SK-MEL-5 (cell line): ENCODE measurements around the gene PPP1R11. TPM values are rescaled to one million over a fixed set of nuclear protein-coding genes. Genes with fewer than 3 reads are reported as not detected.
A peak's percentile ranks its signal among the peaks of the same experiment; 100 is the strongest.

Source experiments
- DNase-seq: peaks from one replicate; pipeline ENCODE4 v3.0.0-alpha.2; 2016; ENCODE audit warnings: low read depth, low spot score
- in situ Hi-C: cut with HindIII; loops from 2 replicates; pipeline ENCODE4 v1.10.0; 2016; ENCODE audit warnings: low sequenced_read_pairs, high pct_unique_total_duplicates, low pct_unique_long_range_greater_than_20kb
- total RNA-seq: library from RNA; depleted of rRNA; stranded (reverse); fragments of >200 nt; shearing (Covaris generic); gene quantifications from 2 replicates; pipeline ENCODE4 v1.2.3, GENCODE V29; 2014

PPP1R11 gene
- total RNA-seq, 1 experiment from 2014 or later: 51.6 TPM

DNA sequence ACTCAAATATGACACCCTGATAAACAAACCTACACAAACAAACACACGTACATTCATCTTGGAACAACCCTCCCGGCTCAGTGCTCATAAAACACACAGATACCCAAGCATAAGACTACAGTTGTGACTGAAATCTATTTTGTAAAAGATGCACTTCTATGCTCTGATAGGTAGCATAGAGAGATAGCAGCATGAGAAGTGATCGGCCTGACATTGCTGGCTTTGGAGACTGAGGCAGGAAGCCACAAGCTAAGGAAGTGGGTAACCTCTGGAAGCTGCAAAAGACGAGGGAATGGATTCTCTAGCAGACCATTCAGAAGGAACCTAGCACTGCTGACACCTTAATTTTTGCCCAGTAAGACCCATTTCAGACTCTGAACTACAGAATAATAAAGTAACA, 10.2 kb downstream of the PPP1R11 start:
- in situ Hi-C loops: no loop called here
- no peak for DNase-seq

- no peak for DNase-seq
- in situ Hi-C loops: no loop called here
These were observed 20.9 kb downstream of the PPP1R11 start for GRCh38 chr6:30087876-30088275.

DNA sequence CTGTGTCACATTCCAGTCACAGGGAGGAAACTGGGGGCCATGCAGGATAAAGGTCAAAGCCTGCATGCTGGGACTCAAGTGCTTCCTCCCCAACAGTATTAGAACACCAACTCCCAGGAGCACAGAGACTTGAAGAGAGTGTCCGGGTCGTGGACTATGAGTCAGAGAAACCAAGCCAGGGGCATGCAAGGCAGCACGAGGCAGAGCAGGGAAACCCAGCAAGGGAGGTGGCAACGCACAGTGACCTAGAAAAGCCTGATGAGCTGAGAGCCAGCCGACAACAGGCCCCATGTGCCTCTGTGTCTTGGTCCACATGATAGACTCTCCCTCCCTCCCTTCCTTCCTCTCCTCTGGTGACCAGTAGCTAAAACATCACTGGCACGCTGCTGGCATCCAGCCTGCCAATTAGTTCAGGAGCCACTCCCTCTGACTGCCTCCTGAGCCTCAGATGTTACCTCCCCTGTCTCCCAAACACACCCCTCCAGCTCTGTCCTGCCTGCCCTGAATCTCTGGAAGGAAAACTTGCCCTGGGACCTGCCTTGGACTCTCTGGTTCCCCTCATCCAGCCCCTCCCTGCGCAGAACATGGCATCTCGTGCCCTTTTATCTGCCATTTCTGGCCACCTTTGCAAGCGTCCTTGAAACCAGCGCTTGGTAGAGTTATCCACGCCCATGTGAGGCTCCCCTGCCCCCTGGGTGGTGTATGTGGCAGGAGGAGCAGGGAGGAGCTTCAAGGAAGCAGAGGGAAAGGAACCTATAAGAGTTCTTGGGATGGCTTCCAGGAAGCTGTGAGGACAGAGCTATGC, 24.8 kb downstream of the PPP1R11 start:
- DNase-seq: peak; percentile 62
- in situ Hi-C loops: no loop called here

- in situ Hi-C loops: no loop called here
- DNase-seq: no peak
These were observed 26.0 kb downstream of the PPP1R11 start for GRCh38 chr6:30092852-30093543.

GRCh38 chr6:30093951-30094661, 27.1 kb downstream of the PPP1R11 start:
- in situ Hi-C loops: no loop called here
- DNase-seq: no peak

- no peak for DNase-seq
- in situ Hi-C loops: no loop called here
These were observed 29.8 kb downstream of the PPP1R11 start for GRCh38 chr6:30096829-30097228.

GRCh38 chr6:30097902-30098768, 31.1 kb downstream of the PPP1R11 start:
- in situ Hi-C loops: no loop called here
- DNase-seq: no peak

GRCh38 chr6:30100154-30100553, 33.2 kb downstream of the PPP1R11 start:
- in situ Hi-C loops: no loop called here
- no peak for DNase-seq

DNA sequence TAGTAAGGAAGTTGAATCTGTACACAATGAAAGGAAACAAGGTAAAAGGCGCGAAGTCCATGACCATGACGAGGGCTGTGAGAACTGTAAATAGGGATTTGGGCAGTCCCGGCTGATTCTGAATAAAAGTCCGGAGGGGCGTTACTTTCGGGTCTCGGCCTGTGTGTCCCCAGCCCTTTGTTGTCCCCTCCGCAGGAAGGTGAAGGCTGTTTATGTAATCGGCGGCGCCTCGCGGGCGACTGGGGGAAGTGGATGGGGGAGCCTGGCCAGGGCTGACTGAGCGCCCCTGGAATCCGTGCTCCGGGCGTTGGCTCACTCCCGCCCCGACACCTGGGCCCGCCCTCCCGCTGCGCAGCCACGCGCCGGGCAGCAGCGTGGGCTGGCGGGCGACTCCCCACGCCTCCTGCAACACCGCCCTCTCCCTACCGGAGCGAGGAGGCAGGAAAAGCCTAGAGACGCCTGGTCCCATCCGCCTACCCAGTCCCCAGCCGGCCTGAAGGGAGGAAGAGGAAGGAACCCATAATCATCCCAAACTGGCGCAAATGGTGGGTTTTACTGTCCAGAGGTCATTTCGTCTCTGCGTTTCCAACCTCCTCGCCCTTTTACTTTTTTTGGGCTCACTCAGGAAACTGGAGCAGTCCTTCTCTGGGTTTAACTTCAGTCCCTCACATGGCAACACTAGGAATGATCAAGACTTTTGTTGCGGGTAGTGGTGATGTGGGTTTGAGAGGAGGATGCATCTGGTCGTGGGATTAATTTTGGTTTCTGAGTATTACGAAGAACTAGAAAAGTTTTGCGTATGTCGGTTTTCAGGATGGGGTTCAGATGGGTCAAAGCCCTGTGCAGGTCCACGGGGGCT, 33.8 kb downstream of the PPP1R11 start:
- DNase-seq: no peak
- in situ Hi-C loops: no loop called here

- in situ Hi-C loops: no loop called here
- DNase-seq: peak; percentile 89
These were observed 34.7 kb downstream of the PPP1R11 start for GRCh38 chr6:30101444-30102413.

- in situ Hi-C loops: no loop called here
- DNase-seq: no peak
These were observed 35.5 kb downstream of the PPP1R11 start for GRCh38 chr6:30102414-30102969.

DNA sequence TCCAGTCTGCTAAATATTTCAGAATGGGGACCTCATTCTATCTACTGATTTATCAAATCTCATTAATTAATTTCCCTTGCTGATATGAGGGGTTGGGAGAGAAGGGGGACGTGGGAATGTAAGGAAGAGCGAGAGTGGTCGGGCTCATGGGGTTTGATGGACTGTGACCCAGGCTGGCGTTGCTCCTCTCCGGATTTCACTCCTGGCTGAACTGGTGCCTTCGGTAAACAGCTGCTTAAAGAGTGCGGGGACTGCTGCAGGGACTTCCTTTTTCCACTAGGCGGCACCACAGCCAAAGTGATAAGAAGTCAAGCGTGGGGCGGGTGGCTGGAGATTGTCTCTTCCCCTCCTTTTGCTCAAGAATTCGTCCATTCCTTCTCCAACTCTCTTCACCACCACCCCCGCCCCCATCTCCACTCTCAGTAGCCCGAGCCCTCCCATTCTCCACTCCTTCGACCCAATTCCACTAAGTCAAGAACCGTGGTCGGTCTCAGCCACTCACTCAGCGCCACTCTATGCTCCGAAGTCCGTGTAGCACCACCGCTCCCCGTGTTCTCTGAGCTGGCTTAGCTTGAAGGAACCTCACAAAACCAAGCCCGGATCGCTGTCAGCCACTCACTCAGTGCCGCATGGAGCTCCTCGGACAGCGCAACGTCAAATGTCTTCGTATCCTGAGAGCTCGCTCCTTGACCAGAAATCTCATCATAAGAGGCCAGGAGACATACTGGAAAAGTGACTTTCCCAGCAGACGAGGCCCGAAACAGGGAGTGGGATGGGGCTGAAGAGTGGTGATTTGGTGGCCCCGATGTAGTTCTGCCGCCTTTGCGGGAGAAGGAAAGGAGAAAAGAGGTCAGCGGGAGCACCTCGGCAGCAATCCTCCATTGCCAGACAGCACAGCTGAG, 36.2 kb downstream of the PPP1R11 start:
- peak; percentile 90 for DNase-seq
- in situ Hi-C loops: no loop called here

- in situ Hi-C loops: no loop called here
- DNase-seq: no peak
These were observed 36.8 kb downstream of the PPP1R11 start for GRCh38 chr6:30103872-30104179.

DNA sequence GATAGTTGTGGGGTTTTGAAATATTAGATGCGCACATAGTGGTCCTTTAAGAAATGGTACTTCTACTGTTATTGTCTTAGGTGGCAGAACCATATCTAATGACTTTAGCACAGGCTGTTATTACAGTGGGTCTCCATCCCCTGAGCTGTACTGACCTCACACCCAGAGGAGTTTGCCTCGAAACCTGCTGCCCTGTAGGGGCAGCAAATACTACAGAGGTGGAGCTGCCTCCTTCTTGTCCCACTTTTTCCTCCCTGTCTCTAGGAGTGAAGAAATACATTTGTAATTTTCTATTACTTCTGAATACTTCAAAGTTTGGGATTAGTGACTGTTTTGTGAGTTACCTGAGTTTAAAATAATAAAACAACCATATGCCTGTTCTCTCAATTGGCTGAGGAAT, 37.7 kb downstream of the PPP1R11 start:
- in situ Hi-C loops: no loop called here
- no peak for DNase-seq
